SJCRH30 (cell line): ENCODE results near the gene FARSB. TPM values are rescaled to one million over a fixed set of nuclear protein-coding genes. Genes with fewer than 3 reads are reported as not detected.
A peak's percentile ranks its signal among the peaks of the same experiment; 100 is the strongest.
"Not testable (repeated sequence)": the region's sequence is repeated elsewhere in the genome, so short reads cannot be mapped to it uniquely, and the experiment has no call there.

Source experiments
- DNase-seq, 2 experiments: peaks; one replicate each; pipeline ENCODE4 v3.0.0-alpha.2; 2015 to 2020
- H3K27ac ChIP-seq: fragments of 250-450 bp; sonication (Bioruptor Pico); 2 replicates; pipeline ENCODE4 v1.5.1; 2020; ENCODE audit warnings: mild to moderate bottlenecking, moderate library complexity
- H3K27me3 ChIP-seq: fragments of 250-450 bp; sonication (Bioruptor Pico); 2 replicates; pipeline ENCODE4 v1.5.1; 2020; ENCODE audit warnings: mild to moderate bottlenecking, moderate library complexity
- H3K36me3 ChIP-seq: fragments of 250-450 bp; sonication (Bioruptor Pico); 2 replicates; pipeline ENCODE4 v1.5.1; 2020; ENCODE audit warnings: mild to moderate bottlenecking, moderate library complexity
- H3K4me1 ChIP-seq: fragments of 250-450 bp; sonication (Bioruptor Pico); 2 replicates; pipeline ENCODE4 v1.5.1; 2020; ENCODE audit warnings: mild to moderate bottlenecking, moderate library complexity
- H3K4me3 ChIP-seq: fragments of 250-450 bp; sonication (Bioruptor Pico); 2 replicates; pipeline ENCODE4 v1.5.1; 2020; ENCODE audit warnings: mild to moderate bottlenecking, moderate library complexity
- H3K9me3 ChIP-seq: fragments of 250-450 bp; sonication (Bioruptor Pico); replicated peaks from 2 replicates; pipeline ENCODE4 v1.5.1; 2020; ENCODE audit warnings: mild to moderate bottlenecking, moderate library complexity
- total RNA-seq: library from RNA; depleted of rRNA; stranded (reverse); fragments of >200 nt; shearing (Covaris generic); gene quantifications from 2 replicates; pipeline ENCODE4 v1.2.3, GENCODE V29; 2014; rRNA removed

FARSB gene
- 76.0 and 78.9 TPM in 2 replicates for total RNA-seq

GRCh38 chr2:222655787-222656525 lies at the start of gene FARSB:
Gene FARSB, minus strand, starts transcription at chr2:222656092. Its CDS starts 19 bp downstream, at chr2:222656073.
- Histone ChIP-seq H3K36me3 (no peaks in the 10 kb centered on the region), H3K4me3 (peak within 1 kb of the TSS; percentile 90), H3K27me3 (no peaks in the 10 kb centered on the region), H3K4me1 (peaks cover 5% of the 10 kb centered on the region; the same call in 1 of the 2 replicates), H3K9me3 (no peaks in the 10 kb centered on the region), H3K27ac (peak within 1 kb of the TSS; percentile 99)
- DNase-seq = peak; percentile 97 to 99

- Histone ChIP-seq H3K27me3 (no peaks in the 10 kb centered on the region), H3K36me3 (no peaks in the 10 kb centered on the region), H3K4me1 (peaks cover 30% of the 10 kb centered on the region), H3K27ac (peak overlapping the region; percentile 23; the same call in 1 of the 2 replicates), H3K9me3 (no peaks in the 10 kb centered on the region), H3K4me3 (no peak overlapping the region)
- DNase-seq = peak; percentile 27 to 61
Measured at GRCh38 chr2:222703886-222704285, 48.0 kb upstream of the FARSB start.

- peak in 1 of 2 experiments; percentile 30 for DNase-seq
- Histone ChIP-seq H3K36me3 (no peaks in the 10 kb centered on the region), H3K4me3 (no peak overlapping the region), H3K4me1 (peaks cover 30% of the 10 kb centered on the region), H3K27ac (peak overlapping the region; percentile 23; the same call in 1 of the 2 replicates), H3K9me3 (no peaks in the 10 kb centered on the region), H3K27me3 (no peaks in the 10 kb centered on the region)
Measured at GRCh38 chr2:222703091-222703490, 47.2 kb upstream of the FARSB start.

- Histone ChIP-seq H3K27ac (peak overlapping the region; percentile 15), H3K9me3 (no peaks in the 10 kb centered on the region), H3K36me3 (no peaks in the 10 kb centered on the region), H3K4me1 (peaks cover 30% of the 10 kb centered on the region), H3K4me3 (no peak overlapping the region), H3K27me3 (no peaks in the 10 kb centered on the region)
- DNase-seq = peak; percentile 37 to 74
Measured at GRCh38 chr2:222701721-222702131, 45.8 kb upstream of the FARSB start.

- DNase-seq = no peak
- Histone ChIP-seq H3K27ac (no peak overlapping the region), H3K27me3 (no peaks in the 10 kb centered on the region), H3K4me1 (peaks cover 30% of the 10 kb centered on the region), H3K36me3 (no peaks in the 10 kb centered on the region), H3K4me3 (no peak overlapping the region), H3K9me3 (no peaks in the 10 kb centered on the region)
Measured at GRCh38 chr2:222701233-222701632, 45.3 kb upstream of the FARSB start.

- Histone ChIP-seq H3K27ac (no peak overlapping the region), H3K4me3 (no peak overlapping the region), H3K9me3 (no peaks in the 10 kb centered on the region), H3K36me3 (no peaks in the 10 kb centered on the region), H3K27me3 (no peaks in the 10 kb centered on the region), H3K4me1 (peaks cover 21% of the 10 kb centered on the region)
- DNase-seq = no peak
Measured at GRCh38 chr2:222698276-222698675, 42.4 kb upstream of the FARSB start.

- Histone ChIP-seq H3K27ac (no peak overlapping the region), H3K36me3 (no peaks in the 10 kb centered on the region), H3K4me3 (no peak overlapping the region), H3K4me1 (no peaks in the 10 kb centered on the region), H3K9me3 (no peaks in the 10 kb centered on the region), H3K27me3 (no peaks in the 10 kb centered on the region)
- DNase-seq = peak in 1 of 2 experiments; percentile 53
Measured at GRCh38 chr2:222693837-222694236, 37.9 kb upstream of the FARSB start.

- DNase-seq, H3K4me3 ChIP-seq, H3K27me3 ChIP-seq, H3K27ac ChIP-seq, H3K36me3 ChIP-seq, H3K9me3 ChIP-seq, H3K4me1 ChIP-seq: not testable (repeated sequence)
Measured at GRCh38 chr2:222693413-222693812, 37.5 kb upstream of the FARSB start.

- no peaks in the 10 kb centered on the region for H3K27me3 ChIP-seq
- no peak overlapping the region for H3K27ac ChIP-seq
- no peaks in the 10 kb centered on the region for H3K9me3 ChIP-seq
- H3K4me1 ChIP-seq = no peaks in the 10 kb centered on the region
- peak; percentile 79 to 90 for DNase-seq
- H3K36me3 ChIP-seq = no peaks in the 10 kb centered on the region
- no peak overlapping the region for H3K4me3 ChIP-seq
Measured at GRCh38 chr2:222690564-222691200, 34.8 kb upstream of the FARSB start.

GRCh38 chr2:222689322-222689721 lies 33.4 kb upstream of the FARSB start:
- Histone ChIP-seq H3K27me3 (no peaks in the 10 kb centered on the region), H3K4me1 (no peaks in the 10 kb centered on the region), H3K36me3 (no peaks in the 10 kb centered on the region), H3K9me3 (no peaks in the 10 kb centered on the region), H3K4me3 (no peak overlapping the region), H3K27ac (no peak overlapping the region)
- DNase-seq = no peak

GRCh38 chr2:222688917-222689316 lies 33.0 kb upstream of the FARSB start:
- no peaks in the 10 kb centered on the region for H3K27me3 ChIP-seq
- no peaks in the 10 kb centered on the region for H3K4me1 ChIP-seq
- H3K9me3 ChIP-seq = no peaks in the 10 kb centered on the region
- no peak overlapping the region for H3K27ac ChIP-seq
- no peak overlapping the region for H3K4me3 ChIP-seq
- no peaks in the 10 kb centered on the region for H3K36me3 ChIP-seq
- no peak for DNase-seq

GRCh38 chr2:222686086-222686750 lies 30.3 kb upstream of the FARSB start:
- Histone ChIP-seq H3K4me1 (no peaks in the 10 kb centered on the region), H3K4me3 (no peak overlapping the region), H3K36me3 (no peaks in the 10 kb centered on the region), H3K27me3 (0 out of 2 replicates have a peak, but pooled peaks cover 2% of the 10 kb centered on the region), H3K27ac (no peak overlapping the region), H3K9me3 (no peaks in the 10 kb centered on the region)
- DNase-seq = no peak

GRCh38 chr2:222683805-222684204 lies 27.9 kb upstream of the FARSB start:
- no peaks in the 10 kb centered on the region for H3K36me3 ChIP-seq
- H3K27ac ChIP-seq = no peak overlapping the region
- 0 out of 2 replicates have a peak, but pooled peaks cover 2% of the 10 kb centered on the region for H3K27me3 ChIP-seq
- H3K9me3 ChIP-seq = no peaks in the 10 kb centered on the region
- no peak overlapping the region for H3K4me3 ChIP-seq
- no peaks in the 10 kb centered on the region for H3K4me1 ChIP-seq
- no peak for DNase-seq

- Histone ChIP-seq H3K9me3 (no peaks in the 10 kb centered on the region), H3K27me3 (0 out of 2 replicates have a peak, but pooled peaks cover 2% of the 10 kb centered on the region), H3K4me3 (no peak overlapping the region), H3K27ac (no peak overlapping the region), H3K4me1 (no peaks in the 10 kb centered on the region), H3K36me3 (no peaks in the 10 kb centered on the region)
- no peak for DNase-seq
Measured at GRCh38 chr2:222677981-222678380, 22.1 kb upstream of the FARSB start.

GRCh38 chr2:222673883-222674282 lies 18.0 kb upstream of the FARSB start:
- no peaks in the 10 kb centered on the region for H3K4me1 ChIP-seq
- H3K27ac ChIP-seq = no peak overlapping the region
- no peak overlapping the region for H3K4me3 ChIP-seq
- DNase-seq = peak in 1 of 2 experiments; percentile 25
- H3K27me3 ChIP-seq = no peaks in the 10 kb centered on the region
- H3K9me3 ChIP-seq = no peaks in the 10 kb centered on the region
- H3K36me3 ChIP-seq = no peaks in the 10 kb centered on the region
